Transverse colon (tissue), 4 donors: Measurements from ENCODE around the gene CCDC88A. TPM values are rescaled to one million over a fixed set of nuclear protein-coding genes. Genes with fewer than 3 reads are reported as not detected.
A peak's percentile ranks its signal among the peaks of the same experiment; 100 is the strongest.

Experiments used
- DNase-seq: peaks from one replicate; pipeline ENCODE4 v3.0.0-alpha.2; 2019
- H3K27ac ChIP-seq, 4 donors: fragments of 200-600 bp; sonication (generic); 2 replicates each; pipeline ENCODE4 v1.5.1; 2016 to 2018; ENCODE audit warnings: inconsistent platforms in 4 of 4
- H3K27me3 ChIP-seq: fragments of 200-600 bp; sonication (generic); 2 replicates; pipeline ENCODE4 v1.5.1; 2017; ENCODE audit warnings: inconsistent platforms
- H3K36me3 ChIP-seq, 4 donors: fragments of 200-600 bp; sonication (generic); 2 replicates each; pipeline ENCODE4 v1.5.1; 2017 to 2019; ENCODE audit warnings: inconsistent platforms in 4 of 4
- H3K4me1 ChIP-seq, 4 donors: fragments of 200-600 bp; sonication (generic); 2 replicates each; pipeline ENCODE4 v1.5.1; 2017 to 2020; ENCODE audit warnings: inconsistent platforms in 4 of 4
- H3K4me3 ChIP-seq, 4 donors: fragments of 200-600 bp; sonication (generic); 1 replicate in 1 of 4; 2 replicates in 3 of 4; pipeline versions ENCODE4 v1.5.1 to v1.6.1; 2017 to 2019; ENCODE audit warnings: inconsistent platforms in 4 of 4
- H3K9me3 ChIP-seq, 2 donors: fragments of 200-600 bp; sonication (generic); 2 replicates each; pipeline ENCODE4 v1.5.1; 2017 to 2019; ENCODE audit warnings: inconsistent platforms in 2 of 2
- EP300 ChIP-seq: sonication (generic); formaldehyde crosslinking; IDR thresholded peaks from one replicate; pipeline ENCODE4 v1.6.1; 2017; ENCODE audit warnings: antibody characterized with exemption, low read depth
- POLR2A ChIP-seq: fragments of 450-650 bp; IDR thresholded peaks from one replicate; pipeline ENCODE4 v1.6.1; 2016; ENCODE audit warnings: antibody characterized with exemption, mild to moderate bottlenecking, moderate library complexity
- POLR2AphosphoS5 ChIP-seq, 3 donors: sonication (generic); formaldehyde crosslinking; IDR thresholded peaks; one replicate each; pipeline ENCODE4 v1.6.1; 2016; ENCODE audit warnings: antibody characterized with exemption in 3 of 3
- WGBS, 2 donors: methylation state at CpG; one replicate each; pipeline ENCODE4 v1.1.5; 2018; ENCODE audit warnings: low coverage in 1 of 2; 5-methylcytosine and 5-hydroxymethylcytosine counted together
- in situ Hi-C, 4 donors: fragments of 200-750 bp; cut with MboI; loops; one replicate each; pipeline versions ENCODE4 v1.15.0 to v1.15.1; 2017; ENCODE audit warnings: low sequenced_read_pairs in 3 of 4, low pct_ligation_motif_present in 1 of 4, low pct_unique_long_range_greater_than_20kb in 1 of 4
- intact Hi-C: fragments of 100-400 bp; cut with DNase I; formaldehyde crosslinking; loops from one replicate; pipeline ENCODE4 v1.15.1; 2023; ENCODE audit warnings: low total_unique reads
- total RNA-seq, 4 donors: library from RNA; depleted of rRNA; stranded (reverse); fragments of >200 nt; gene quantifications; one replicate each; pipeline ENCODE4 v1.1.0, GENCODE V29; 2016
- TF ChIP-seq, protein P1 (sequence below), 5 experiments: fragments of 200-600 bp in 3 of 5; fragments of 450-650 bp in 2 of 5; sonication (generic) in 3 of 5; IDR thresholded peaks; 1 replicate in 2 of 5; 2 replicates in 3 of 5; pipeline ENCODE4 v1.5.1; 2016 to 2017; ENCODE audit warnings: antibody characterized with exemption in 5 of 5, inconsistent platforms in 3 of 5, mild to moderate bottlenecking in 2 of 5, moderate library complexity in 1 of 5

The CCDC88A gene, protein sequence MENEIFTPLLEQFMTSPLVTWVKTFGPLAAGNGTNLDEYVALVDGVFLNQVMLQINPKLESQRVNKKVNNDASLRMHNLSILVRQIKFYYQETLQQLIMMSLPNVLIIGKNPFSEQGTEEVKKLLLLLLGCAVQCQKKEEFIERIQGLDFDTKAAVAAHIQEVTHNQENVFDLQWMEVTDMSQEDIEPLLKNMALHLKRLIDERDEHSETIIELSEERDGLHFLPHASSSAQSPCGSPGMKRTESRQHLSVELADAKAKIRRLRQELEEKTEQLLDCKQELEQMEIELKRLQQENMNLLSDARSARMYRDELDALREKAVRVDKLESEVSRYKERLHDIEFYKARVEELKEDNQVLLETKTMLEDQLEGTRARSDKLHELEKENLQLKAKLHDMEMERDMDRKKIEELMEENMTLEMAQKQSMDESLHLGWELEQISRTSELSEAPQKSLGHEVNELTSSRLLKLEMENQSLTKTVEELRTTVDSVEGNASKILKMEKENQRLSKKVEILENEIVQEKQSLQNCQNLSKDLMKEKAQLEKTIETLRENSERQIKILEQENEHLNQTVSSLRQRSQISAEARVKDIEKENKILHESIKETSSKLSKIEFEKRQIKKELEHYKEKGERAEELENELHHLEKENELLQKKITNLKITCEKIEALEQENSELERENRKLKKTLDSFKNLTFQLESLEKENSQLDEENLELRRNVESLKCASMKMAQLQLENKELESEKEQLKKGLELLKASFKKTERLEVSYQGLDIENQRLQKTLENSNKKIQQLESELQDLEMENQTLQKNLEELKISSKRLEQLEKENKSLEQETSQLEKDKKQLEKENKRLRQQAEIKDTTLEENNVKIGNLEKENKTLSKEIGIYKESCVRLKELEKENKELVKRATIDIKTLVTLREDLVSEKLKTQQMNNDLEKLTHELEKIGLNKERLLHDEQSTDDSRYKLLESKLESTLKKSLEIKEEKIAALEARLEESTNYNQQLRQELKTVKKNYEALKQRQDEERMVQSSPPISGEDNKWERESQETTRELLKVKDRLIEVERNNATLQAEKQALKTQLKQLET (N-terminal part only)
- total RNA-seq, result 10 to 100 TPM in 3 of 4 donors, 1 to 10 TPM in 1; 8.6 to 33.7 (median 19.7) TPM

- WGBS, 2 donors, result 0 to 1% methylated on average over 3 to 21 of the region's 62 CpGs
- Histone ChIP-seq H3K27ac (peak within 1 kb of the TSS; percentile 83 to 92 (median 90)), H3K9me3 (no peaks in the 10 kb centered on the region), H3K27me3 (no peaks in the 10 kb centered on the region), H3K4me1 (peaks cover 2 to 18% (median 11%) of the 10 kb centered on the region in 4 donors), H3K4me3 (peak within 1 kb of the TSS; percentile 63 to 75 (median 68)), H3K36me3 (no peaks in the 10 kb centered on the region)
- intact Hi-C loops (no loop called here), in situ Hi-C loops (no loop called here)
- DNase-seq, result peak; percentile 93
- TF ChIP-seq EP300 (no peak), POLR2AphosphoS5 (IDR thresholded peaks at IDR 0.05) (peak; percentile 85 to 87 (median 85)), POLR2A (peak; percentile 77)
- TF ChIP-seq, protein P1, sequence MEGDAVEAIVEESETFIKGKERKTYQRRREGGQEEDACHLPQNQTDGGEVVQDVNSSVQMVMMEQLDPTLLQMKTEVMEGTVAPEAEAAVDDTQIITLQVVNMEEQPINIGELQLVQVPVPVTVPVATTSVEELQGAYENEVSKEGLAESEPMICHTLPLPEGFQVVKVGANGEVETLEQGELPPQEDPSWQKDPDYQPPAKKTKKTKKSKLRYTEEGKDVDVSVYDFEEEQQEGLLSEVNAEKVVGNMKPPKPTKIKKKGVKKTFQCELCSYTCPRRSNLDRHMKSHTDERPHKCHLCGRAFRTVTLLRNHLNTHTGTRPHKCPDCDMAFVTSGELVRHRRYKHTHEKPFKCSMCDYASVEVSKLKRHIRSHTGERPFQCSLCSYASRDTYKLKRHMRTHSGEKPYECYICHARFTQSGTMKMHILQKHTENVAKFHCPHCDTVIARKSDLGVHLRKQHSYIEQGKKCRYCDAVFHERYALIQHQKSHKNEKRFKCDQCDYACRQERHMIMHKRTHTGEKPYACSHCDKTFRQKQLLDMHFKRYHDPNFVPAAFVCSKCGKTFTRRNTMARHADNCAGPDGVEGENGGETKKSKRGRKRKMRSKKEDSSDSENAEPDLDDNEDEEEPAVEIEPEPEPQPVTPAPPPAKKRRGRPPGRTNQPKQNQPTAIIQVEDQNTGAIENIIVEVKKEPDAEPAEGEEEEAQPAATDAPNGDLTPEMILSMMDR (IDR thresholded peaks at IDR 0.05), result peak in 3 of 5 experiments; percentile 22 to 39 (median 32)
Observed at GRCh38 chr2:55419679-55420438, at the start of gene CCDC88A. CCDC88A (minus strand) TSS chr2:55419856; CDS start chr2:55419079, 777 bp downstream.

DNA sequence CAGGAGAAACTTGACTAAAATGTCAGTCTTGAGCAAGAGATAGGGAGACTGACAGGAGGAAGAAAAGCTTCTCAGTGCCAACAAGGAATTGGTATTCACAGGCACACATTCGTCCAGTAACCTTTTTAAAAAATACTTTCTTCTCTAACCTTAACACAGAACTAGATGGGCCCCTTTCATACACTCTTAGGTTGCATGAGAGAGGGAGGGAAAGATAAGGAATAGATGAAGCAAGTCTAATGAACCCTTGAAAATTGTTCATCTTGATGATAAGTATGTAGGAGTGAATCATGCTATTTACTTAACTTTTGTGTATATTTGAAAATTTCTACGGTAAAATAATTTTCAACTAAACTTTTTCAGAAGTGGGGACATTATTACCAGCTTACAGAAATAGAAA lies 42.0 kb upstream of the CCDC88A start:
- Histone ChIP-seq H3K27me3 (no peaks in the 10 kb centered on the region), H3K4me1 (no peaks in the 10 kb centered on the region), H3K36me3 (no peaks in the 10 kb centered on the region), H3K4me3 (no peak overlapping the region), H3K9me3 (no peaks in the 10 kb centered on the region), H3K27ac (no peak overlapping the region)
- 87% methylated on average over 2 of the region's 2 CpGs for WGBS, 2 donors
- DNase-seq, result no peak
- in situ Hi-C loops (no loop called here), intact Hi-C loops (no loop called here)
- no peak for TF ChIP-seq POLR2A
- TF ChIP-seq, protein P1 (IDR thresholded peaks at IDR 0.05), result no peak
- TF ChIP-seq EP300, result no peak
- TF ChIP-seq POLR2AphosphoS5 (IDR thresholded peaks at IDR 0.05), result no peak

DNA sequence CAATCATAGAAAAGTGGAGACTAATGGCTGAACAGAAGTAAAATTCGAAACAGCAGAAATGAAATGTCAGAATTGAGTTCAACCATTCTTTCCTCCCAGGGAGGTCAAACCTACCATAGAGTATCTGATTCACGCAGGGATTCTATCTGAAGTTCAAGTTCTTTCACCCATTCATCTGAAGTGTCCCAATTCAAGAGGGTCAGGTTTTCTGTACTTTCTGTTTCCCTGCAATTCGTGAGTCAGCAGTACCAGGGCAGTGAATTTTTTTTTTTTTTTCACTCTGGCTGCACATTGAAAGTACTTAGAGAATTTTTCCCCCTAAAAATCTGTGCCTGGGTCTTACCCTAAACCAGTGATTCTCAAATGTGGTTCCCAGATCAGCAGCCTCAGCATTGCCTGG lies 40.9 kb upstream of the CCDC88A start:
- intact Hi-C loops (no loop called here), in situ Hi-C loops (no loop called here)
- Histone ChIP-seq H3K4me1 (no peaks in the 10 kb centered on the region), H3K36me3 (no peaks in the 10 kb centered on the region), H3K4me3 (no peak overlapping the region), H3K9me3 (no peaks in the 10 kb centered on the region), H3K27ac (no peak overlapping the region), H3K27me3 (no peaks in the 10 kb centered on the region)
- TF ChIP-seq, protein P1 (IDR thresholded peaks at IDR 0.05), result no peak
- TF ChIP-seq POLR2AphosphoS5 (IDR thresholded peaks at IDR 0.05) (no peak), EP300 (no peak), POLR2A (no peak)
- DNase-seq, result no peak
- WGBS, 2 donors, result 56 to 59% methylated on average over 3 of the region's 3 CpGs
